GM23248 (cell line): ENCODE measurements around the gene C14orf132.

Experiments used
- EZH2 ChIP-seq: fragments of 200-600 bp; sonication (generic); IDR thresholded peaks from 2 replicates; pipeline ENCODE4 v1.6.1; 2018; ENCODE audit warnings: antibody characterized with exemption, mild to moderate bottlenecking; ENCODE audit not compliant: insufficient read depth, poor library complexity, severe bottlenecking
- EZH2phosphoT487 ChIP-seq: fragments of 200-600 bp; sonication (generic); IDR thresholded peaks from 2 replicates; pipeline ENCODE4 v1.6.1; 2018; ENCODE audit warnings: antibody characterized with exemption, moderate library complexity, mild to moderate bottlenecking, low read depth; ENCODE audit not compliant: insufficient read depth

DNA sequence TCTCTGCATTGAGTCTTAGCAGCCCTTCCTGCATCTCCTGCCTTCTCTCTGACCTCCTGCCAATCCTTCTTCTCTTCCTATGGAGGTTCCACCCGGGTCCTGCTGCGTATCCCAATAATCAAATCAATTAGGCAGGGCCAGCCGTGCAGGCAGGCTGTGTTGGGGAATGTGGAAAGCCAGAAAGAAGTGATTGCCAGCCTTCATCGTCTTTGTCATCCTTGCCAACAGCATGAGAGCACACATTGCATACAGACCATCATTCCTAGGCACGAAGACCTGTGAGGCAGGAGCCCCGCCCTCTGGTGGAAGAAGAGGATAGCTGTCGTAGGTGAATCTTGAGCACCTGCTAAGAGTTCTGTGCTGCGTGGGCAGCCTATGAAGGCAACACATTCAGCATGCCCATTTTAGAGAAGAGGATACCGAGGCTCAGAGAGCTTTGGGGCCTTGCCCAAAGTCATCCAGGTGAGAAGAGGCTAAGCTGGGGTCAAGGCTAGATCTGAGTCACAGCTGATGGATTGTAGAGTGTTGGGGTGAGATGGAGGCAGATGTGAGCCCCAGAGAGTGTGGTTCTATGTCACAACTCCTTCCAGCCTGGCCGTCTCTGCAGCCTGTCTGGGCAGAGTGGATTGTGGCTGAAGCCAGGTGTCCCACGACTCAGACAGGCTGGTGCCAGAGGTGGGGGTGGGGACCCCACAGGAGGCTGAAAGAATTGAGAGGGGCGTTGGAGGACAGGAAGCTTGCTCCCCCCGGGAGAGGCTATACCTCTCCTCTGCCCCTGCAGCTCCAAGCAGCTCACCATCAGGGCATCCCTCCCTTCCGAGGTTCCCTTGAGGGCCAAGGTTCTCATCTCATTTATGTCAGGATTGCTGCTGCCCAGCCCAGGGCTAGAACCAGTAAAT lies 12.7 kb downstream of the C14orf132 start:
- TF ChIP-seq EZH2 (no peak), EZH2phosphoT487 (no peak)
